Choroid plexus epithelial cell (primary cell): ENCODE measurements around the gene DSTN.
A peak's percentile ranks its signal among the peaks of the same experiment; 100 is the strongest.

Experiments
- DNase-seq: peaks from one replicate; pipeline ENCODE4 v3.0.0-alpha.2; 2010; ENCODE audit warnings: low read depth
- H3K4me3 ChIP-seq: 2 replicates; pipeline ENCODE4 v1.5.1; 2011; ENCODE audit warnings: low read depth, mild to moderate bottlenecking, control low read depth, low read length, moderate library complexity
- TF ChIP-seq, protein P1 (sequence below): conservative IDR thresholded peaks from 2 replicates; pipeline ENCODE4 v1.5.1; 2011; ENCODE audit warnings: low read depth, mild to moderate bottlenecking, control low read depth, inconsistent platforms, low read length, moderate library complexity

Gene DSTN

GRCh38 chr20:17558154-17558940 lies 11.5 kb upstream of the DSTN start:
- peak overlapping the region; percentile 33 for H3K4me3 ChIP-seq
- peak; percentile 92 for DNase-seq
- TF ChIP-seq, protein P1, sequence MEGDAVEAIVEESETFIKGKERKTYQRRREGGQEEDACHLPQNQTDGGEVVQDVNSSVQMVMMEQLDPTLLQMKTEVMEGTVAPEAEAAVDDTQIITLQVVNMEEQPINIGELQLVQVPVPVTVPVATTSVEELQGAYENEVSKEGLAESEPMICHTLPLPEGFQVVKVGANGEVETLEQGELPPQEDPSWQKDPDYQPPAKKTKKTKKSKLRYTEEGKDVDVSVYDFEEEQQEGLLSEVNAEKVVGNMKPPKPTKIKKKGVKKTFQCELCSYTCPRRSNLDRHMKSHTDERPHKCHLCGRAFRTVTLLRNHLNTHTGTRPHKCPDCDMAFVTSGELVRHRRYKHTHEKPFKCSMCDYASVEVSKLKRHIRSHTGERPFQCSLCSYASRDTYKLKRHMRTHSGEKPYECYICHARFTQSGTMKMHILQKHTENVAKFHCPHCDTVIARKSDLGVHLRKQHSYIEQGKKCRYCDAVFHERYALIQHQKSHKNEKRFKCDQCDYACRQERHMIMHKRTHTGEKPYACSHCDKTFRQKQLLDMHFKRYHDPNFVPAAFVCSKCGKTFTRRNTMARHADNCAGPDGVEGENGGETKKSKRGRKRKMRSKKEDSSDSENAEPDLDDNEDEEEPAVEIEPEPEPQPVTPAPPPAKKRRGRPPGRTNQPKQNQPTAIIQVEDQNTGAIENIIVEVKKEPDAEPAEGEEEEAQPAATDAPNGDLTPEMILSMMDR = no peak

GRCh38 chr20:17558941-17559304 lies 11.0 kb upstream of the DSTN start:
- no peak overlapping the region for H3K4me3 ChIP-seq

DNA sequence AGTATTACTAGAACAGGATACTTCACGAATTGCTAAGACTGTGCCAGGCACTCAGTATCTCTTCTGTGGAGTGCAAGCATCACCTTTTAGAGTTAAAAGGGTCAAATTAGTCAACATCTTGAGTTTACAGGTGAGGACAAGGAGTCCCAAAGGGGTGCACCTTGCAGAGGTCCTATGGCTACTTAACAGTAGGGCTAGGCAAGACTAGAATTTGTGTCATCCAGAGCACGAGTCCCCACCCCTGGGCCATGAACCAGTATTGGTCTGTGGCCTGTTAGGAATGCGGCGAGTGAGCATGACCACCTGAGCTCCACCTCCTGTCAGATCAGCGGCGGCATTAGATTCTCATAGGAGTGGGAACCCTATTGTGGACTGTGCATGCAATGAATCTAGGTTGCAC lies 10.5 kb upstream of the DSTN start:
- H3K4me3 ChIP-seq = no peak overlapping the region
- no peak for DNase-seq
- TF ChIP-seq, protein P1 = no peak

More at GRCh38 chr20:17558941-17559304, 11.0 kb upstream of the DSTN start:
- TF ChIP-seq, protein P1 = no peak
- DNase-seq = no peak

GRCh38 chr20:17560344-17561074 lies 9.4 kb upstream of the DSTN start:
- TF ChIP-seq, protein P1 = no peak
- no peak for DNase-seq
- no peak overlapping the region for H3K4me3 ChIP-seq

GRCh38 chr20:17562804-17563305 lies 7.0 kb upstream of the DSTN start:
- peak; percentile 90 for DNase-seq
- TF ChIP-seq, protein P1 = no peak

DNA sequence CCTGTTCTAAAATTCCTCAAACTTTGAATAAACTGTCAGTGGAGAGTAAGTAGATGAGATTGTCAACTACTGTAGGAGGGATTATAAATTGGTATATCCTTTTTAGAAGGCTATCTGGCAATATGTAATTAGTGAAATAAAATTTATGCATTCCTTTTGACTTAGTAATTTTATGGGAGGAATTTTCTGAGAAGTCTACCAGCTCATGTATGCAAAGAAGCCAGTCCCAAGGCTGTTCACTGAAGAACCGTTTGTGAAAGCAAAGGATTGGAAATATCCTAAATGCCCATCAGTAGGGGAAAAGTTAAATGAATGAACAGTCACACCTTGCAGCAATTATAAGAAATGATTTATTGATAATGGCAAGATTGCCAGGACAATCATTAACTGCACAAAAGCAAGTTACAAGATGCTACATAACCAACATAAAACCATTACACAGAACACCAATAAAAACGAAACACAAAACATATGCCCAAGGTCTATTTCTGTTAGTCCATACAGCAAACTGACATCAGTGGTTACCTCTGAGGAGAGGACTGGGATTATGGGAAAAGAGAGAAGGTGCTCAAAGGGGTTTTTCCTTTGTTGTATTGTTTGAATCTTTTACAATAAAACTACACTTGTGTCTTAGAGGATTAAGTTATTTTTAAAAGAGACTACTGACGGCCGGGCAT lies 4.6 kb upstream of the DSTN start:
- peak; percentile 60 for DNase-seq
- no peak overlapping the region for H3K4me3 ChIP-seq
- TF ChIP-seq, protein P1 = no peak

More at GRCh38 chr20:17562804-17563305, 7.0 kb upstream of the DSTN start:
- no peak overlapping the region for H3K4me3 ChIP-seq
